HG02678 (cell line): ENCODE measurements around the gene NEIL1.
"Not testable (repeated sequence)": the region's sequence is repeated elsewhere in the genome, so short reads cannot be mapped to it uniquely, and the experiment has no call there.

Experiments used
- ATAC-seq: cut with Tn5 transposase; IDR thresholded peaks from one replicate; pipeline ENCODE4 v1.9.1; 2021; ENCODE audit warnings: mild to moderate bottlenecking, moderate library complexity; ENCODE audit not compliant: unreplicated experiment

Gene NEIL1

GRCh38 chr15:75333654-75334419, 13.0 kb upstream of the NEIL1 start:
- ATAC-seq: peak; percentile 46

- no peak for ATAC-seq
These were observed 11.5 kb upstream of the NEIL1 start for GRCh38 chr15:75335313-75335704.

GRCh38 chr15:75335705-75336355, 11.0 kb upstream of the NEIL1 start, which contains the start of gene COMMD4:
TSS of gene COMMD4 (plus strand) at chr15:75336063. CDS start at chr15:75336090, 27 bp downstream.
- ATAC-seq: peak; percentile 76

- no peak for ATAC-seq
These were observed 8.1 kb upstream of the NEIL1 start for GRCh38 chr15:75338661-75339240.

- no peak for ATAC-seq
These were observed 7.2 kb upstream of the NEIL1 start for GRCh38 chr15:75339531-75340240.

GRCh38 chr15:75342221-75342620, 4.6 kb upstream of the NEIL1 start:
- ATAC-seq: no peak

GRCh38 chr15:75343953-75344352, 2.9 kb upstream of the NEIL1 start:
- ATAC-seq: not testable (repeated sequence)

- peak; percentile 75 for ATAC-seq
These were observed 589 bp downstream of the NEIL1 start for GRCh38 chr15:75347222-75348033.

GRCh38 chr15:75348034-75348561, 1.3 kb downstream of the NEIL1 start:
- no peak for ATAC-seq

- no peak for ATAC-seq
These were observed 1.9 kb downstream of the NEIL1 start for GRCh38 chr15:75348562-75349350.

- ATAC-seq: not testable (repeated sequence)
These were observed 2.5 kb downstream of the NEIL1 start for GRCh38 chr15:75349351-75349669.

GRCh38 chr15:75349851-75350588, 3.2 kb downstream of the NEIL1 start:
- ATAC-seq: no peak

- no peak for ATAC-seq
These were observed 3.9 kb downstream of the NEIL1 start for GRCh38 chr15:75350601-75351361.

GRCh38 chr15:75352186-75353080, 5.6 kb downstream of the NEIL1 start:
- ATAC-seq: no peak

GRCh38 chr15:75353604-75354003, 6.8 kb downstream of the NEIL1 start:
- no peak for ATAC-seq

- ATAC-seq: no peak
These were observed 7.6 kb downstream of the NEIL1 start for GRCh38 chr15:75354454-75354853.

GRCh38 chr15:75355369-75355768, 8.5 kb downstream of the NEIL1 start:
- ATAC-seq: no peak
